Measurements from ENCODE around the gene EXOC6B.
"Not testable (repeated sequence)": the region's sequence is repeated elsewhere in the genome, so short reads cannot be mapped to it uniquely, and the experiment has no call there.

EXOC6B gene

DNA sequence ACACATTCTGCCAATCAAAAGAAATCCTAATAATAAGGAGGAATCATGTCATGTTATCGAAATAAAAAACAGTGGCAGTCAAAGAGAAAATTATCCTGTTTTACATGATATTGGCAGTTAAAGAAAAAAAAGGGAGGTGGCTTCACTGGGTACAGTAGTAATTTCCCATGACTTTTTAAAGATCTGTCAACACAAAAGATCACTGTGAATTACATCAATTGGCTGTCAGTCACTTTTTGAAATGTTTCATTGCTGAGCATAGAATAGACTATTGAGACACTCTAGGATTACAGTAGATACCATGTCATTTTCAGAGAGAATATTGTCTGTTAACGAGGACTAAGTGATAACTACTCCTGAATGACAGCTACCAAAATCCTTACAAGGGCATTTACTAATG lies 342.5 kb downstream of the EXOC6B start:
- H3K4me3 ChIP-seq (ENCODE audit: low read length): no peak overlapping the region
- TF ChIP-seq ZNF274 (IDR thresholded peaks at IDR 0.05; ENCODE audit: low read depth, low read length): no peak

DNA sequence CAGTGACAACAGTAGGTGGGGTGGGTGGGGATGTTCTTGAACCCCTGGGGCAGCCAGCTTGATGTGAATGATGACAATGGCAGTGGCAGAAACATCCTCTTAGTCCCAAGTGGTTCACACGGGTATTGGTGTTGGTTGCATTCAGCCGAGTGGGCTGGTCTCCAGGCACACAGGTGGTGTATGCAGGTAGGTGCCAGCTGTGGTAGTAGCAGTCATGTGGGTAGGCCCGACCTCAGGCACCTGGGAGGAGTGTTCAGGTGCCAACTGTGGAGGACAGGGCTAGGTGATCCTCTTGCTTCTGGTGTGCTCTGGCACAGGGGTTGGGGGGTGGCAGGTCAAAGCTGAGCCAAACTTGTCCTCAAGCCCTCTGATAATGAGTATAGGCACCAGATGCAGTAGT lies 350.6 kb downstream of the EXOC6B start:
- TF ChIP-seq ZNF274 (IDR thresholded peaks at IDR 0.05; ENCODE audit: low read depth, low read length): no peak
- H3K4me3 ChIP-seq (ENCODE audit: low read length): no peak overlapping the region

DNA sequence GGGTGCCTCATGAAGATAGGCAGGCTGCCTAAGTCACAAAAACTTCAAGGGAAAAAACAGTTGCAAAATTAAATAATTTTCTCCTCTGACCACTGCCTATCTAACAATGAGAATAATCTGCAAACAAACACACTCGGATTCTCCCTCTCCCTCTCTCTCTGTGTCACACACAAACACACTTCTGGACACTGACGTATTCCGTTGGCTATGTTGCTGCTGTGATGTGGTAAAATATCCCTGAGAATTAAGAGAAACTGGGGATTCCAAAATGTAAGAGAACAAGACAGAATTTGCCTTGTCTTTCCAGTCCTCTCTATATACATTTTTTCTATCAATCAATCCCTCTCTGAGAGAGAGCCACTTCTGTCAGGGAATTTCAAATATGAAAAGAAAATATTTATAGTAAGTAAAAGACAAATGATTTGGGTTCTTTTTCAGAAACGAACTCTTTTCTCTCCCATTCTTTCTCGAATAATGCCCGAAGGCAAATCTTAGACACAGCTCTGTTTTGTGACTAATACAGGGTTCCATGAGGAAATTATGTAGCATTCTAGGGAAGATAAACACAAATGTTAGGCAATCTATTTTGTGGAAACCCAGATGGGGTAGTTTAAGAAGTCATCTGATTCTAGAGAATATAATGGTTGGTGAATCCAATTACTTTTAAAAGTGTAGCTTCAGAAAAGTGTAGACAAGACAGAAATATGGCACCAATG lies 367.9 kb downstream of the EXOC6B start:
- no peak overlapping the region for H3K4me3 ChIP-seq (ENCODE audit: low read length)

DNA sequence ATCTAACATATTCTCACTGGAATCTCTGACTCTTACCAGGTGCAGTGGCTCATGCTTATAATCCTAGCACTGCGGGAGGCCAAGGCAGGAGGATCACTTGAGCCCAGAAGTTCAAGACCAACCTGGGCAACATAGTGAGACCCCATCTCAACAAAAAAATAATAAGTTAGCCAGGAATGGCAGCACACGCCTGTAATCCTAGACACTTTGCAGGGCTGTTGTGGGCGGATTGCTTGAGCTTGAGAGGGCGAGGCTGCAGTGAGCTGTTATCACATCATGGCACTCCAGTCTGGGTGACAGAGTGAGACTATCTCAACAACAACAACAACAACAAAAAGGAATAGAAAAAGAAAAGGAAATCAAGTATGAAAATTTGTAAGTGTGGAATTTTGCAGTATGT lies 371.6 kb downstream of the EXOC6B start:
- no peak for TF ChIP-seq ZNF274 (IDR thresholded peaks at IDR 0.05; ENCODE audit: low read depth, low read length)
- H3K4me3 ChIP-seq (ENCODE audit: low read length): no peak overlapping the region

More for the DNA sequence above, 367.9 kb downstream of the EXOC6B start:
- no peak for TF ChIP-seq ZNF274 (IDR thresholded peaks at IDR 0.05; ENCODE audit: low read depth, low read length)

DNA sequence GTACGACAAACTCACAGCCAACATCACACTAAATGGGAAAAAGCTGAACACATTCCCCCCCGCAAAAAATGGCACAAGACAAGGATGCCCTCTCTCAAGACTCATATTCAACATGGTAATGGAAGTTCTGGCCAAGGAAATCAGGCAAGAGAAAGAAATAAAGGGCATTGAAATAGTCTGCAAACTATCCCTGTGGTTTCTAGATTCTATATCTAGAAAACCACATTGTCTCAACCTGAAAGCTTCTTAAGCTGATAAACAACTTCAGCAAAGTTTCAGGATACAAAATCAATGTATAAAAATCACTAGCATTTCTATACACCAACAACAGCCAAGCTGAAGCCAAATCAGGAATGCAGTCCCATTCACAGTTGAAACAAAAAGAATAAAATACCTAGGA lies 383.6 kb downstream of the EXOC6B start:
- no peak for TF ChIP-seq ZNF274 (IDR thresholded peaks at IDR 0.05; ENCODE audit: low read depth, low read length)

GRCh38 chr2:72439892-72440291 lies 385.9 kb downstream of the EXOC6B start:
- no peak for TF ChIP-seq ZNF274 (IDR thresholded peaks at IDR 0.05; ENCODE audit: low read depth, low read length)
- no peak overlapping the region for H3K4me3 ChIP-seq (ENCODE audit: low read length)

More for the DNA sequence above, 383.6 kb downstream of the EXOC6B start:
- no peak overlapping the region for H3K4me3 ChIP-seq (ENCODE audit: low read length)

DNA sequence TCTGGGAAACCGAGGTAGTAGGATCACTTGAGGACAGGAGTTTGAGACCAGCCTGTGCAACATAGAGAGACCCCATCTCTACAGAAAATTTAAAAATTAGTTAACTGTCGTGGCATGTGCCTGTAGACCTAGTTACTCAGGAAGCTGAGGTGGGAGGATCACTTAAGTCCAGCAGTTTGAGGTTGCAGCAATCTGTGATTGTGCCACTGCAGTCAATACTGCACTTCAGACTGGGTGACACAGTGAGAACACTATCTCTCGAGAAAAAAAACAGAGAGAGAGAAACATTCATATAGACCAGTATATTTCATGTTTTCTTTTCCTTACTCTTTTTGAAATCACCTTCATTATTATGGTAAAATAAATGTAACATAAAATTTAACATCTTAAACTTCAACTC lies 387.5 kb downstream of the EXOC6B start:
- no peak for TF ChIP-seq ZNF274 (IDR thresholded peaks at IDR 0.05; ENCODE audit: low read depth, low read length)
- no peak overlapping the region for H3K4me3 ChIP-seq (ENCODE audit: low read length)

DNA sequence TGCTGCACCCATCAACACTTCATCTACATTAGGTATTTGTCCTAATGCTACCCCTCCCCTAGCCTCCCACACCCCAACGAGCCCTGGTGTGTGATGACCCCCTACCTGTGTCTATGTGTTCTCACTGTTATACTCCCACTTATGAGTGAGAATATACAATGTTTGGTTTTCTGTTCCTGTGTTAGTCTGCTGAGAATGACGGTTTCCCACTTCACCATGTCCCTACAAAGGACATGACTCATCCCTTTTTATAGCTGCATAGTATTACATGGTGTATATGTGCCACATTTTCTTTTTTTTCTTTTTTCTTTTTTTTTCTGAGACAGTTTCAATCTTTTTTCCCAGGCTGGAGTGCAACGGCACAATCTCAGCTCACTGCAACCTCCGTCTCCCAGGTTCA lies 394.1 kb downstream of the EXOC6B start:
- H3K4me3 ChIP-seq (ENCODE audit: low read length): no peak overlapping the region
- no peak for TF ChIP-seq ZNF274 (IDR thresholded peaks at IDR 0.05; ENCODE audit: low read depth, low read length)

- TF ChIP-seq ZNF274 (IDR thresholded peaks at IDR 0.05; ENCODE audit: low read depth, low read length): no peak
- no peak overlapping the region for H3K4me3 ChIP-seq (ENCODE audit: low read length)
These were observed 398.6 kb downstream of the EXOC6B start for GRCh38 chr2:72427022-72427861.

DNA sequence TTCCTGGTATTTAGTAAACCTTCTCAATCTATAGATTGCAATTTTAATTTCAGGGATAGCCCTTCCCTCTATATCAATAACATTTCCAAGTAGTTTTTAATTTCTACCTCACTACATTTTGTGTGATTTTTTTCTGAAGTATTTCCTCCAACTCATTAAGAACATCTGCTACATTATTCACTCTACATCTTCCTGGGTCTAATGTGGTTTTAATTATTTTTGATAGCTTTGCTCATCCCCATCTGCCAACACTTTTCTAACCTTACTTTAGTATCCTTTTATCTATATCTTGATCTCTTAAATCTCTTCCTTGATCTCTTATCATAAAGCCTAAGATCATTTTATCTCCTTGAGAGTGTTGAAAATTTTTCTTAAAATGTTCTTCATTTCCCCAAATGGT lies 399.8 kb downstream of the EXOC6B start:
- no peak for TF ChIP-seq ZNF274 (IDR thresholded peaks at IDR 0.05; ENCODE audit: low read depth, low read length)
- H3K4me3 ChIP-seq (ENCODE audit: low read length): no peak overlapping the region

DNA sequence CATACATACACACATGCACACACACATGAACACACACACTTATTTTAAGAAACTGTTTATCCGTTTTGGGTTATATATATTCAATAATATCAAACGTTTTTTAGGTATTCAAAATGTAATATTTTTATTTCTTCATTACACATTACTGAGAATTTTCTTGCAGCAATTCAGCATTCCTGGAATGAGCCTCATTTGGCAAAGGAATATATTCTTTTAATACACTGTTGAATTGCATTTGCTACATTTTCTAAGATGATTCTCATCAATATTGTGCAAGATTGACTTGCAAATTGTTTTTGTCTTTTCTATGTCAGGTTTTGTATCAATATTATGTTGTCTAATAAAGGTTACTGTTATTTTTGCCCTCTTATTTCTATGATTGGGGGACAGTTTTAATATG lies 402.1 kb downstream of the EXOC6B start:
- H3K4me3 ChIP-seq (ENCODE audit: low read length): no peak overlapping the region
- no peak for TF ChIP-seq ZNF274 (IDR thresholded peaks at IDR 0.05; ENCODE audit: low read depth, low read length)

- not testable (repeated sequence) for H3K4me3 ChIP-seq (ENCODE audit: low read length)
These were observed 404.0 kb downstream of the EXOC6B start for GRCh38 chr2:72421771-72422379.

GRCh38 chr2:72415781-72416475 lies 409.9 kb downstream of the EXOC6B start:
- H3K4me3 ChIP-seq (ENCODE audit: low read length): no peak overlapping the region
- TF ChIP-seq ZNF274 (IDR thresholded peaks at IDR 0.05; ENCODE audit: low read depth, low read length): no peak

DNA sequence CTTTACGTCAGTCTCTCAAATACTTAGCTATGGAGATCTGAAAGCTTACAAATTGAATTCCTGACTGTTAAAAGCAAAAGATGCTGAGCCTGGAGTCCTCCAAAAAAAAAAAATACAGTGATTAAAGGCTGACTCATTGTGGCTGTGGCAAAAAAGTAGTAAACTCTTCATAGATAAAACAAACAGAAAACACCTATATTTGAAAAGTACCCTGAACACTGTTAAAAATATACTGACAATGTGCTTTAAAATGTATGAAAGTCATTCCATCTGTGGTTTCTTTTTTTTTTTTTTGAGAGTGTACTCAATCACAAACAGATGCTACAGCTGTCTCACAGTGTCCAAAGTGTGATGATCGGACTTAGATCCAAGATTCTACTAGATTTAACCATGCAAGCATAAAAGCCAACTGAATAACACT lies 410.6 kb downstream of the EXOC6B start:
- no peak overlapping the region for H3K4me3 ChIP-seq (ENCODE audit: low read length)
- no peak for TF ChIP-seq ZNF274 (IDR thresholded peaks at IDR 0.05; ENCODE audit: low read depth, low read length)
